Peyer's patch (tissue), 4 donors: ENCODE measurements around the gene ACOT7.

ENCODE experiments used
- POLR2A ChIP-seq, 2 donors: fragments of 450-650 bp; IDR thresholded peaks; one replicate each; pipeline ENCODE4 v1.5.1; 2017; ENCODE audit warnings: antibody characterized with exemption in 2 of 2, mild to moderate bottlenecking in 2 of 2, moderate library complexity in 2 of 2
- TF ChIP-seq, protein P1 (sequence below), 6 experiments: fragments of 450-650 bp in 4 of 6; fragments of 200-600 bp in 2 of 6; sonication (generic) in 1 of 6; IDR thresholded peaks; one replicate each; pipeline ENCODE4 v1.5.1; 2017 to 2019; ENCODE audit warnings: antibody characterized with exemption in 6 of 6, mild to moderate bottlenecking in 3 of 6, moderate library complexity in 1 of 6

- TF ChIP-seq, protein P1, sequence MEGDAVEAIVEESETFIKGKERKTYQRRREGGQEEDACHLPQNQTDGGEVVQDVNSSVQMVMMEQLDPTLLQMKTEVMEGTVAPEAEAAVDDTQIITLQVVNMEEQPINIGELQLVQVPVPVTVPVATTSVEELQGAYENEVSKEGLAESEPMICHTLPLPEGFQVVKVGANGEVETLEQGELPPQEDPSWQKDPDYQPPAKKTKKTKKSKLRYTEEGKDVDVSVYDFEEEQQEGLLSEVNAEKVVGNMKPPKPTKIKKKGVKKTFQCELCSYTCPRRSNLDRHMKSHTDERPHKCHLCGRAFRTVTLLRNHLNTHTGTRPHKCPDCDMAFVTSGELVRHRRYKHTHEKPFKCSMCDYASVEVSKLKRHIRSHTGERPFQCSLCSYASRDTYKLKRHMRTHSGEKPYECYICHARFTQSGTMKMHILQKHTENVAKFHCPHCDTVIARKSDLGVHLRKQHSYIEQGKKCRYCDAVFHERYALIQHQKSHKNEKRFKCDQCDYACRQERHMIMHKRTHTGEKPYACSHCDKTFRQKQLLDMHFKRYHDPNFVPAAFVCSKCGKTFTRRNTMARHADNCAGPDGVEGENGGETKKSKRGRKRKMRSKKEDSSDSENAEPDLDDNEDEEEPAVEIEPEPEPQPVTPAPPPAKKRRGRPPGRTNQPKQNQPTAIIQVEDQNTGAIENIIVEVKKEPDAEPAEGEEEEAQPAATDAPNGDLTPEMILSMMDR (IDR thresholded peaks at IDR 0.05), result no peak
- no peak for TF ChIP-seq POLR2A (IDR thresholded peaks at IDR 0.05)
Measured at GRCh38 chr1:6288026-6288425, 105.5 kb downstream of the ACOT7 start.
